Hematopoietic multipotent progenitor cell treated with erythropoietin and hydrocortisone succinate and interleukin-3 and kit ligand, for 15 days (in vitro differentiated cells): Measurements from ENCODE around the gene LCN2.

Experiments
- DNase-seq: peaks from one replicate; pipeline ENCODE4 v3.0.0-alpha.2; 2015; ENCODE audit warnings: low spot score

The LCN2 gene

GRCh38 chr9:128150594-128151308, 1.5 kb downstream of the LCN2 start:
- DNase-seq: peak; percentile 35

- no peak for DNase-seq
Measured at GRCh38 chr9:128151309-128152132, 2.3 kb downstream of the LCN2 start.

GRCh38 chr9:128152133-128153059, 3.1 kb downstream of the LCN2 start:
- DNase-seq: no peak

- DNase-seq: no peak
Measured at GRCh38 chr9:128153060-128153946, 4.0 kb downstream of the LCN2 start.

GRCh38 chr9:128153947-128154695, 4.9 kb downstream of the LCN2 start:
- DNase-seq: no peak

- no peak for DNase-seq
Measured at GRCh38 chr9:128155736-128156500, 6.7 kb downstream of the LCN2 start.

- DNase-seq: no peak
Measured at GRCh38 chr9:128159522-128159783, 10.2 kb downstream of the LCN2 start.

- peak; percentile 93 for DNase-seq
Measured at GRCh38 chr9:128159784-128160602, 10.7 kb downstream of the LCN2 start, which contains the start of gene BBLN. BBLN (plus strand) TSS chr9:128160265; CDS start chr9:128160408, 143 bp downstream.

GRCh38 chr9:128160603-128160987, 11.3 kb downstream of the LCN2 start:
- DNase-seq: peak; percentile 32

GRCh38 chr9:128161215-128161902, 12.1 kb downstream of the LCN2 start:
- no peak for DNase-seq

GRCh38 chr9:128162215-128163026, 13.2 kb downstream of the LCN2 start:
- no peak for DNase-seq

- no peak for DNase-seq
Measured at GRCh38 chr9:128163027-128163515, 13.8 kb downstream of the LCN2 start.

- no peak for DNase-seq
Measured at GRCh38 chr9:128163523-128164306, 14.5 kb downstream of the LCN2 start.

- no peak for DNase-seq
Measured at GRCh38 chr9:128164307-128164885, 15.1 kb downstream of the LCN2 start.

- DNase-seq: no peak
Measured at GRCh38 chr9:128166169-128166568, 16.9 kb downstream of the LCN2 start.

- no peak for DNase-seq
Measured at GRCh38 chr9:128167209-128167608, 18.0 kb downstream of the LCN2 start.
